K562 (cell line): ENCODE results near the gene PPM1E. TPM values are rescaled to one million over a fixed set of nuclear protein-coding genes. Genes with fewer than 3 reads are reported as not detected.

Experiments used
- ATAC-seq: fragments of 200-7000 bp; cut with Tn5 transposase; 3 replicates; pipeline ENCODE4 v1.9.1; 2020; ENCODE audit warnings: moderate library complexity
- BruUV-seq: library from RNA; stranded (reverse); fragments of 400-500 nt; replicated peaks from 2 replicates; lab custom pipeline; 2021; lab: Mats Ljungman, UMichigan
- CTCF ChIA-PET: fragments of 300-600 bp; formaldehyde crosslinking; extraction: SDS; loops from one replicate; lab custom pipeline; 2021; ENCODE audit warnings: low intra/inter-chr PET ratio; lab: Yijun Ruan, JAX
- POLR2A ChIA-PET: fragments of 300-600, 350-650 bp; sonication (Branson Sonifier 250); formaldehyde crosslinking; extraction: SDS; loops from one replicate; lab custom pipeline; 2021; ENCODE audit warnings: antibody characterized with exemption, inconsistent platforms; lab: Yijun Ruan, JAX
- DNase-seq, 4 experiments: peaks; one replicate each; pipeline versions ENCODE4 v3.0.0 to v3.0.0-alpha.2; 2011 to 2018; ENCODE audit warnings: low spot score in 3 of 4, mixed read lengths in 3 of 4; ENCODE audit errors: extremely low read depth in 1 of 4
- FAIRE-seq: peaks from 2 replicates; lab custom pipeline; 2011; peaks lifted over from hg19 to GRCh38; lab: Jason Lieb, UNC
- H2AFZ ChIP-seq: 2 replicates; pipeline ENCODE4 v1.6.0; 2011; ENCODE audit warnings: low read depth, low read length, control low read depth, inconsistent platforms
- H3K27ac ChIP-seq: fragments of 200-600 bp; 3 replicates; pipeline ENCODE4 v1.8.0; 2011; ENCODE audit warnings: low read depth, mild to moderate bottlenecking, control low read depth, inconsistent platforms, low read length, moderate library complexity, mixed read lengths; ENCODE audit errors: extremely low read depth
- H3K27me3 ChIP-seq, 2 experiments: fragments of 300-600 bp in 1 of 2; 2 replicates in 1 of 2; 3 replicates in 1 of 2; pipeline versions ENCODE4 v1.6.0 to v1.8.0; 2011; ENCODE audit warnings: inconsistent platforms in 2 of 2, low read length in 2 of 2, mild to moderate bottlenecking in 1 of 2, mixed read lengths in 1 of 2, moderate library complexity in 1 of 2; ENCODE audit not compliant: control insufficient read depth in 2 of 2, insufficient read depth in 2 of 2
- H3K36me3 ChIP-seq: fragments of 300-600 bp; 3 replicates; pipeline ENCODE4 v1.8.0; 2011; ENCODE audit warnings: mild to moderate bottlenecking, low read length, inconsistent platforms; ENCODE audit not compliant: control insufficient read depth, insufficient read depth
- H3K4me1 ChIP-seq, 2 experiments: fragments of 200-600 bp in 1 of 2; replicated peaks in 1 of 2; 2 replicates in 1 of 2; 3 replicates in 1 of 2; pipeline versions ENCODE4 v1.5.1 to v1.8.0; 2011; ENCODE audit warnings: inconsistent platforms in 2 of 2, low read length in 2 of 2, mild to moderate bottlenecking in 1 of 2, mixed read lengths in 1 of 2, moderate library complexity in 1 of 2; ENCODE audit not compliant: control insufficient read depth in 2 of 2, insufficient read depth in 2 of 2
- H3K4me2 ChIP-seq: 2 replicates; pipeline ENCODE4 v1.6.1; 2011; ENCODE audit warnings: low read length, control low read depth, inconsistent platforms, mixed read lengths; ENCODE audit not compliant: insufficient read depth
- H3K4me3 ChIP-seq: fragments of 200-600 bp; sonication (generic), shearing (Covaris generic); 2 replicates; pipeline ENCODE4 v1.5.1; 2016; ENCODE audit warnings: control low read depth, inconsistent platforms
- H3K79me2 ChIP-seq: fragments of 200-600 bp; 3 replicates; pipeline ENCODE4 v1.8.0; 2011; ENCODE audit warnings: low read length, inconsistent platforms; ENCODE audit not compliant: control insufficient read depth, insufficient read depth
- H3K9ac ChIP-seq, 2 experiments: 2 replicates each; pipeline versions ENCODE4 v1.6.0 to v1.6.1; 2011; ENCODE audit warnings: low read depth in 2 of 2, low read length in 2 of 2, control low read depth in 1 of 2, inconsistent platforms in 1 of 2, mild to moderate bottlenecking in 1 of 2, mixed read lengths in 1 of 2; ENCODE audit not compliant: insufficient read depth in 1 of 2
- H3K9me1 ChIP-seq: one replicate; pipeline ENCODE4 v1.6.0; 2011; ENCODE audit warnings: inconsistent platforms, mild to moderate bottlenecking, low read length, moderate library complexity; ENCODE audit not compliant: control insufficient read depth, insufficient read depth
- H3K9me3 ChIP-seq: replicated peaks from 2 replicates; pipeline ENCODE4 v1.5.1; 2011; ENCODE audit warnings: low read depth, low read length, inconsistent platforms; ENCODE audit not compliant: control insufficient read depth, insufficient read depth
- H4K20me1 ChIP-seq: replicated peaks from 2 replicates; pipeline ENCODE4 v1.6.1; 2011; ENCODE audit warnings: low read length, inconsistent platforms, mixed read lengths; ENCODE audit not compliant: control insufficient read depth, insufficient read depth
- JUN ChIP-seq, 2 experiments: sonication (generic) in 1 of 2; formaldehyde crosslinking in 1 of 2; IDR thresholded peaks; 2 replicates each; pipeline versions ENCODE4 v1.6.1 to v1.8.0; 2012 to 2022; ENCODE audit warnings: borderline replicate concordance in 2 of 2, mild to moderate bottlenecking in 2 of 2, improper control_type of control experiment in 1 of 2, low read depth in 1 of 2, low read length in 1 of 2, missing genetic modification reagents in 1 of 2
- WGBS: fragments of 100-300 bp; shearing (Covaris generic); methylation state at CpG from one replicate; pipeline ENCODE4 v1.1.6; 2016; ENCODE audit warnings: low coverage, mixed read lengths; ENCODE audit not compliant: insufficient coverage; ENCODE audit errors: missing lambda C conversion rate; 5-methylcytosine and 5-hydroxymethylcytosine counted together
- in situ Hi-C: fragments of 300-500 bp; cut with MboI; formaldehyde crosslinking; loops from 4 replicates; pipeline ENCODE4 v1.15.0; 2018; ENCODE audit warnings: inconsistent platforms, mixed read lengths
- intact Hi-C: fragments of 100-400 bp; cut with micrococcal nuclease; formaldehyde crosslinking; loops from 2 replicates; pipeline ENCODE4 v1.14.2; 2022
- polyA plus RNA-seq, 8 experiments: library from polyadenylated mRNA; depleted of rRNA in 4 of 8; stranded (reverse) in 5 of 8; unstranded in 3 of 8; fragments of >200 nt; fragmentation: Nextera tagmentation in 2 of 8; fragmentation: Illumina TruSeq in 1 of 8; extraction: Ambion mirVana in 2 of 8; extraction: Trizol in 1 of 8; gene quantifications; 2 replicates each; pipeline versions ENCODE4 v1.2.1 to v1.2.3, GENCODE V29; 2011 to 2014; ENCODE audit warnings: inconsistent platforms in 1 of 8, missing spikeins in 1 of 8
- total RNA-seq, 7 experiments: library from RNA; depleted of rRNA in 6 of 7; stranded (reverse); fragments of >200 nt in 6 of 7; fragmentation: Illumina TruSeq in 2 of 7; extraction: Trizol in 2 of 7; gene quantifications; 2 replicates each; pipeline versions ENCODE4 v1.2.1 to v1.2.3, GENCODE V29; 2011 to 2021; ENCODE audit warnings: low replicate concordance in 1 of 7
- TF ChIP-seq, protein P1 (sequence below), 3 experiments: fragments of 200-800 bp in 1 of 3; fragments of 250-450 bp in 1 of 3; fragments of 450-650 bp in 1 of 3; sonication (Bioruptor Pico) in 1 of 3; sonication (Bioruptor generic) in 1 of 3; formaldehyde crosslinking in 1 of 3; IDR thresholded peaks; 2 replicates each; pipeline versions ENCODE4 v1.6.1 to v1.8.0; 2016 to 2022; ENCODE audit warnings: mild to moderate bottlenecking in 2 of 3, missing genetic modification characterization in 2 of 3, missing compliant biosample characterization in 1 of 3, moderate library complexity in 1 of 3
- TF ChIP-seq, protein P2 (sequence below), 2 experiments: IDR thresholded peaks; 2 replicates each; pipeline ENCODE4 v1.6.1; 2012; ENCODE audit warnings: improper control_type of control experiment in 2 of 2, low read depth in 2 of 2, low read length in 2 of 2, borderline replicate concordance in 1 of 2

Gene PPM1E
- total and polyA plus RNA-seq, 9 of the 15 experiments (the other 6 are each of a cell fraction or from before 2014, with no cell fraction given): 1.0 to 5.7 (median 4.7) TPM

DNA sequence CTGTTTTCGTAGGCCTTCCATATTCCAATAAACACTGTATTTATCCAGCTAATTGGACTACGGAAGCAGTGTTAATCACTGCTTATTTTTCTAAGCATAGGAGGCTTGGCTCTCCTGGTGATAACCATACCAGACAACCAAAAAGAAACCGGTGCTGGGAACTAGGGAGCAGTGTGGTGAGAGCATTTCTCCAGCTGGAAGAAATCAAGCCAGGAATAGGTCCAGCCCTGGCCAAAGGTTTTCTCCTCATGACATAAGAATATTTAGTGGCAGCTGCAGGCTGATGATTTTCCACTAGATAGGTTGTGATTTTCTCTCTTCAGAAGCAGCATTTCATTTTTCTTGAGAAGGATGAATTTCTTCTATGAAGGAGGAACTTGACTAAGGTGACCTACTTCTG lies 209.6 kb downstream of the PPM1E start:
- no peaks in the 10 kb centered on the region for H4K20me1 ChIP-seq
- no peaks in the 10 kb centered on the region for H3K9me3 ChIP-seq
- H2AFZ ChIP-seq: no peak overlapping the region
- in situ Hi-C loops (no loop called here), intact Hi-C loops (no loop called here)
- POLR2A ChIA-PET: interaction anchor here (0.6 kb wide), 1 partner anchor 7 kb away, joined by 3 read pairs; no protein-coding TSS in a partner anchor
- DNase-seq: no peak
- 59% methylated on average over 3 of the region's 3 CpGs for WGBS
- no TSS peak for BruUV-seq
- no peak for TF ChIP-seq JUN (IDR thresholded peaks at IDR 0.05; ENCODE audit: borderline replicate concordance, low read depth, low read length)
- no peak for TF ChIP-seq JUN (CRISPR knock-in tag; IDR thresholded peaks at IDR 0.05; ENCODE audit: borderline replicate concordance)
- TF ChIP-seq, protein P1, sequence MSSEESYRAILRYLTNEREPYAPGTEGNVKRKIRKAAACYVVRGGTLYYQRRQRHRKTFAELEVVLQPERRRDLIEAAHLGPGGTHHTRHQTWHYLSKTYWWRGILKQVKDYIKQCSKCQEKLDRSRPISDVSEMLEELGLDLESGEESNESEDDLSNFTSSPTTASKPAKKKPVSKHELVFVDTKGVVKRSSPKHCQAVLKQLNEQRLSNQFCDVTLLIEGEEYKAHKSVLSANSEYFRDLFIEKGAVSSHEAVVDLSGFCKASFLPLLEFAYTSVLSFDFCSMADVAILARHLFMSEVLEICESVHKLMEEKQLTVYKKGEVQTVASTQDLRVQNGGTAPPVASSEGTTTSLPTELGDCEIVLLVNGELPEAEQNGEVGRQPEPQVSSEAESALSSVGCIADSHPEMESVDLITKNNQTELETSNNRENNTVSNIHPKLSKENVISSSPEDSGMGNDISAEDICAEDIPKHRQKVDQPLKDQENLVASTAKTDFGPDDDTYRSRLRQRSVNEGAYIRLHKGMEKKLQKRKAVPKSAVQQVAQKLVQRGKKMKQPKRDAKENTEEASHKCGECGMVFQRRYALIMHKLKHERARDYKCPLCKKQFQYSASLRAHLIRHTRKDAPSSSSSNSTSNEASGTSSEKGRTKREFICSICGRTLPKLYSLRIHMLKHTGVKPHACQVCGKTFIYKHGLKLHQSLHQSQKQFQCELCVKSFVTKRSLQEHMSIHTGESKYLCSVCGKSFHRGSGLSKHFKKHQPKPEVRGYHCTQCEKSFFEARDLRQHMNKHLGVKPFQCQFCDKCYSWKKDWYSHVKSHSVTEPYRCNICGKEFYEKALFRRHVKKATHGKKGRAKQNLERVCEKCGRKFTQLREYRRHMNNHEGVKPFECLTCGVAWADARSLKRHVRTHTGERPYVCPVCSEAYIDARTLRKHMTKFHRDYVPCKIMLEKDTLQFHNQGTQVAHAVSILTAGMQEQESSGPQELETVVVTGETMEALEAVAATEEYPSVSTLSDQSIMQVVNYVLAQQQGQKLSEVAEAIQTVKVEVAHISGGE (CRISPR knock-in tag; IDR thresholded peaks at IDR 0.05): peak in 1 of 3 experiments; percentile 60; a peak in 2 of 6 replicates
- TF ChIP-seq, protein P2, sequence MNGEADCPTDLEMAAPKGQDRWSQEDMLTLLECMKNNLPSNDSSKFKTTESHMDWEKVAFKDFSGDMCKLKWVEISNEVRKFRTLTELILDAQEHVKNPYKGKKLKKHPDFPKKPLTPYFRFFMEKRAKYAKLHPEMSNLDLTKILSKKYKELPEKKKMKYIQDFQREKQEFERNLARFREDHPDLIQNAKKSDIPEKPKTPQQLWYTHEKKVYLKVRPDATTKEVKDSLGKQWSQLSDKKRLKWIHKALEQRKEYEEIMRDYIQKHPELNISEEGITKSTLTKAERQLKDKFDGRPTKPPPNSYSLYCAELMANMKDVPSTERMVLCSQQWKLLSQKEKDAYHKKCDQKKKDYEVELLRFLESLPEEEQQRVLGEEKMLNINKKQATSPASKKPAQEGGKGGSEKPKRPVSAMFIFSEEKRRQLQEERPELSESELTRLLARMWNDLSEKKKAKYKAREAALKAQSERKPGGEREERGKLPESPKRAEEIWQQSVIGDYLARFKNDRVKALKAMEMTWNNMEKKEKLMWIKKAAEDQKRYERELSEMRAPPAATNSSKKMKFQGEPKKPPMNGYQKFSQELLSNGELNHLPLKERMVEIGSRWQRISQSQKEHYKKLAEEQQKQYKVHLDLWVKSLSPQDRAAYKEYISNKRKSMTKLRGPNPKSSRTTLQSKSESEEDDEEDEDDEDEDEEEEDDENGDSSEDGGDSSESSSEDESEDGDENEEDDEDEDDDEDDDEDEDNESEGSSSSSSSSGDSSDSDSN (IDR thresholded peaks at IDR 0.05; ENCODE audit: borderline replicate concordance in 1 of 2, low read depth in 2 of 2, low read length in 2 of 2): no peak
- H3K4me1 ChIP-seq: no peaks in the 10 kb centered on the region
- no peak overlapping the region for H3K27ac ChIP-seq
- CTCF ChIA-PET: no interaction called here
- no peak overlapping the region for H3K9ac ChIP-seq
- no peaks in the 10 kb centered on the region for H3K79me2 ChIP-seq
- FAIRE-seq: no peak
- H3K4me2 ChIP-seq: no peak overlapping the region
- H3K4me3 ChIP-seq: no peak overlapping the region
- no peaks in the 10 kb centered on the region for H3K36me3 ChIP-seq
- no peaks in the 10 kb centered on the region for H3K27me3 ChIP-seq
- H3K9me1 ChIP-seq: no peaks in the 10 kb centered on the region
- ATAC-seq: no peak
